ENCODE measurements around the gene NCF2.
"Not testable (repeated sequence)": the region's sequence is repeated elsewhere in the genome, so short reads cannot be mapped to it uniquely, and the experiment has no call there.

NCF2 gene, protein sequence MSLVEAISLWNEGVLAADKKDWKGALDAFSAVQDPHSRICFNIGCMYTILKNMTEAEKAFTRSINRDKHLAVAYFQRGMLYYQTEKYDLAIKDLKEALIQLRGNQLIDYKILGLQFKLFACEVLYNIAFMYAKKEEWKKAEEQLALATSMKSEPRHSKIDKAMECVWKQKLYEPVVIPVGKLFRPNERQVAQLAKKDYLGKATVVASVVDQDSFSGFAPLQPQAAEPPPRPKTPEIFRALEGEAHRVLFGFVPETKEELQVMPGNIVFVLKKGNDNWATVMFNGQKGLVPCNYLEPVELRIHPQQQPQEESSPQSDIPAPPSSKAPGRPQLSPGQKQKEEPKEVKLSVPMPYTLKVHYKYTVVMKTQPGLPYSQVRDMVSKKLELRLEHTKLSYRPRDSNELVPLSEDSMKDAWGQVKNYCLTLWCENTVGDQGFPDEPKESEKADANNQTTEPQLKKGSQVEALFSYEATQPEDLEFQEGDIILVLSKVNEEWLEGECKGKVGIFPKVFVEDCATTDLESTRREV

GRCh38 chr1:183590244-183591191 is at the start of gene NCF2:
Gene NCF2 (minus strand): TSS chr1:183590459. CDS start chr1:183590329, 130 bp downstream.
- peak; percentile 84 for DNase-seq (ENCODE audit: low spot score)

GRCh38 chr1:183638649-183639387 is 48.6 kb upstream of the NCF2 start:
- DNase-seq (ENCODE audit: low spot score), result no peak

- DNase-seq (ENCODE audit: low spot score), result no peak
Observed at GRCh38 chr1:183636783-183637182, 46.5 kb upstream of the NCF2 start.

- DNase-seq (ENCODE audit: low spot score), result no peak
Observed at GRCh38 chr1:183636334-183636682, 46.0 kb upstream of the NCF2 start.

GRCh38 chr1:183635606-183636333 is 45.5 kb upstream of the NCF2 start, which contains the start of gene ARPC5:
Gene ARPC5 (minus strand): TSS chr1:183635783. CDS start chr1:183635659, 124 bp downstream.
- peak; percentile 98 for DNase-seq (ENCODE audit: low spot score)

DNA sequence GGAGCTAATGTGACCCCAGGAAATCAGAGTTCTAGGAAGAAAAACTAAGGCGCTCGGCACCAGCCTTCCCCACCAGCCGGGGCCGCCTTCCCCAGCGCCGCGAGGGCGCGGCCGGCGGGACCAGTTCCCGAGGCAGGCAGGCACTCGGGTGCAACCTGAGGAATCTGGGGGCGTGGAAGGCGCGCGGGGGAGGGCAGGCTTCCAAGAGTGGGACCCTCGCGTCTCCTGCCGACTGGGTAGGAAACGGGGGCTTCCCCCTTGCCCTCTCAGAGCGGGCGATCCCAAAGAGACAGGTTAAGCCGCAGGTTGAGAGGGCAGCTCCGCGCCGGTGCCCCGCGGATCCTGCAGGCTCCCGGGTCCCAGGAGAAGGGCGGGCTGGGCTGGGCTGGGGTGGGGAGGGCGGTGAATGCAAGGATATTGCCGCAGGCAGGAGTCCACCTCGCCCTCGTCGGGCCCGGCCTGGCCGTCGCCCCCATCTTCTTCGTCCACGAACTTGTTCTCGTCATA is 44.9 kb upstream of the NCF2 start:
- no peak for DNase-seq (ENCODE audit: low spot score)

GRCh38 chr1:183634429-183635065 is 44.3 kb upstream of the NCF2 start:
- peak; percentile 22 for DNase-seq (ENCODE audit: low spot score)

- DNase-seq (ENCODE audit: low spot score), result peak; percentile 79
Observed at GRCh38 chr1:183633676-183634343, 43.6 kb upstream of the NCF2 start.

- DNase-seq (ENCODE audit: low spot score), result peak; percentile 38
Observed at GRCh38 chr1:183632964-183633363, 42.7 kb upstream of the NCF2 start.

DNA sequence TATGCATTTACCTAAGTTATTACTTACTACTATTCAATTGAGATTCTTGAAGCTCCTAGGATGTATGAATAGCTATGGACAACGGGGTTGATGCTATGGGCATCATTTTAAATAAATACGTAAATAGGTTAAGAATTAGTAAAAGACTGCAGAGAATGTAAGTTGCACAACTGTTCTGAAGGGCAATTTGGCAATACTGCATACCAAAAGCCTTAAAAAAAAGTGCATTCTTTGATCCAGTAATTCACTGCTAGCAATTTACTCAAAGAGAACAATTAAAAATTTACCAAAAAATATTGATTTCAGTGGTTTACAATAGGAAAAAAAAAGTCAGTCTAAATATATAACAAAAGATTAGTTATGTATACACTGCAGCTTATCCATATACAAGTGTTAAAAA is 41.9 kb upstream of the NCF2 start:
- DNase-seq (ENCODE audit: low spot score), result no peak

DNA sequence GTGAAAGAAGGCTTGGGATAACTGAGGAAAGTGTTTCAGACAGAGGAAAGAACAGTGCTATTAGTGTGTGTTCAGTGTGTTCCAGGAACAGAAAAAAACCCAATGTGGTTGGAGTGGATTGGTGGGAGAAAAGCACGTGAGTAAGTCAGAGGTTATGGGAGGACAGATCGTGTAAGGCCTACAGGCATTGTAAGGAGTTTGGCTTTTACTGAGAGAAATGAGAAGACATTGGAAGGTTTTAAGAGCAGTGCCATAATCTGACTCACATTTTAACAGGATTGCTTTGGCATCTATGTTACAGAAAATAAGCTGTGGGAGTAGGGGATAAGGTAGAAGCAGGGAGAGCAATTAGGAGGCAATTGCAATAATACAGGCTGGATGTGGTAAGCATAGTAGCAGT is 40.5 kb upstream of the NCF2 start:
- DNase-seq (ENCODE audit: low spot score), result no peak

DNA sequence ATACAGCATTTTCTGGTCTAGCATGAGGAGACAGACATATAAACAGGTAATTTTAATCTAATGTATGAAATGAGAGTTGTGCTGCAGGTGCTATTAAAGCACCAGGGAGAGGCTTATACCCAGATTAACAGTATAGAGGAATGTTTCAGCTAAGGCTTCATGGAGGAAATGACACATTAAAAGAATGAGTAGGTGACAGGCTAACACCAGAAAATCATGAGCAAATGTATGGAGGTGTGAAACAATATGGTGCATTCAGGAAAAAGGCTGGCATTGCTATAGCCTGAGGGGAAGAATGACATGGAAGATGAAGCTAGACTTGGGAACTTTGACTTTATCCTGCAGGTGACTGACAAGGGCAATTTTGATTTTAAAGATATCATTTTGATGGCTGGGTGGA is 38.3 kb upstream of the NCF2 start:
- DNase-seq (ENCODE audit: low spot score), result peak; percentile 12

GRCh38 chr1:183626236-183626635 is 36.0 kb upstream of the NCF2 start:
- not testable (repeated sequence) for DNase-seq (ENCODE audit: low spot score)

DNA sequence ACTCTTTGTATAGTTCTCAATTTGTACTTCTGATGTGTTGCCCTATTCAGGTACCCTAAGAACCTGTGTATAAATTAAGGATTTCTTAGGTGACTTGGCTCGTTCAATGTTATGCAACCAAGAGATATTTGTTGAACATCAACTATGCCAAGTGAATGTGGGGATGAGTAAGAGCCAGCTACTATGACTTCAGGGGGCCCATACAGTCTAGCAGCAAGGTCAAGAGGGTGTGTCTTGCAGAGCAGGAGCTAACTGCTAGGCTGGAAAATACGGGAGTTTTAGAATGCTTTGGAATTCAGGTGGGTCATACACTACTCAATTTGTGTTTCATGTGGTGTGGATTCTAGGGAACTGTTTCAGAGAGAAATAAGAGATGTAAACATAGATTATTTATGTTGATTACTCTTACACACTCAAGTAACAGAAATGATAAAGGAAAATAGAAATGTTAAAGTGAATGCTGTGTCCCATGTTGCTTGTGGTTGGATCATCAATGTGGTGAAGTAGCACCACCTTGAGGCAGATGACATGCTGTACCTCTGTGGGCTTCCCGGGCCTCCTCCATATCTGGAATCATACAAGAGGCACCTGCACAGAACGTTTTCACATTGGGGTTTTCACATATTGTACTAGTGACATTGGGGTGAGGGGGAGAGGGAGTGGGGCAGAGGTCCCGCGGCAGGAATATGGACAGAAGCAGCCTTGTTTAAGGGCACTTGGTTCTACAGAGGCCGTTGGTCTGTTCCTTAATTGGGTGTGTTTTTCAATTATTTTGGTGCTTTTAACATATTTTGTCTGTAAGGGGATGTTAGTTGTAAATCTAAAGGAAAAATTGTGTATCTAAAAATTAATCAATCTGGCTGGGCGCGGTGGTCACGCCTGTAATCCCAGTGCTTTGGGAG is 32.9 kb upstream of the NCF2 start:
- peak; percentile 50 for DNase-seq (ENCODE audit: low spot score)

GRCh38 chr1:183622013-183622412 is 31.8 kb upstream of the NCF2 start:
- no peak for DNase-seq (ENCODE audit: low spot score)

DNA sequence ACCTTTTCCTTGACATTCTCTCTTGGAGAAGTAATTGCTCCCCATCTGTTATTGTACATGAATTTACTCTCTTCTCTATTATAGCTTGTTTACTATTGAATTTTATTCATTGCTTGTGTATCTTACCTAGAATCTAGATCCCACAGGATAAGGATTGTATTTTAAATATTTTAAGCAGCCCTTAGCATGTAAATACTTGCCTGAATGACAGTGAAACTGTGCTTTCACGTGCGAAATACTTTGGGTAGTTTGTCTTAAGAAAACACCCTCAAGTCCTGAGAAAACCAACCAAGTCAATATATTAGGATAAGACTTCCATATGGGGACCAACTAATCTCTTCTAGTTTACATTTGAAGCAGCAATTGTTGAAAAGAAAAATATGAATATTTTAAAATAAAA is 30.1 kb upstream of the NCF2 start:
- DNase-seq (ENCODE audit: low spot score), result no peak

DNA sequence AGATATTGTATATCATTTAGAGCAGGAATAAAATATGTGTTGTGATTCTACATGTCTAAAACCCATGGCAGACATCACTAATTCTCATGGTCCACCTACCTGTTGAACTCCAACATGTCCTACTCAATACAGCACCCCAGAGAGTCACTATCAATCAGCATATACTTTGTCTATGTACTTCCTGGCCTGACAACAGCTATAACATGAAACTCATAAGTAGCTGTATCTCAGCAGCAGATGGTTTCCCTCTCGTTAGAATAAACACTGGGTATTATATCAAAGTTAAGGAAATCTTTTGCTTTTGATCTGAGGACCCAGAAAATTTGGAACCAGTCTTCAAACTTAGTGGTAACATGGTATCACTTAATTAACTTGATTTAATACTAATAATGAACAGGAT is 29.5 kb upstream of the NCF2 start:
- no peak for DNase-seq (ENCODE audit: low spot score)

DNA sequence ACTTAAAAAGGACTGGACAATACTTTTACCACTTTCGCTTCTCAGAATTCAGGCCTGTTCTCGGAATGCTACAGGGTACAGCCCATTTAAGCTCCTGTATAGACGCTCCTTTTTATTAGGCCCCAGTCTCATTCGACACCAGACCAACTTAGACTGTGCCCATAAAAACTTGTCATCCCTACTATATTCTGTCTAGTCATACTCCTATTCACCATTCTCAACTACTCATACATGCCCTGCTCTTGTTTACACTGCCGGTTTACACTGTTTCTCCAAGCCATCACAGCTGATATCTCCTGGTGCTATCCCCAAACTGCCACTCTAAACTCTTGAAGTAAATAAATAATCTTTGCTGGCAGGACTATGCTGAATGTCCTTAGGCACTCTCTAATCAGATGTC is 27.9 kb upstream of the NCF2 start:
- not testable (repeated sequence) for DNase-seq (ENCODE audit: low spot score)

DNA sequence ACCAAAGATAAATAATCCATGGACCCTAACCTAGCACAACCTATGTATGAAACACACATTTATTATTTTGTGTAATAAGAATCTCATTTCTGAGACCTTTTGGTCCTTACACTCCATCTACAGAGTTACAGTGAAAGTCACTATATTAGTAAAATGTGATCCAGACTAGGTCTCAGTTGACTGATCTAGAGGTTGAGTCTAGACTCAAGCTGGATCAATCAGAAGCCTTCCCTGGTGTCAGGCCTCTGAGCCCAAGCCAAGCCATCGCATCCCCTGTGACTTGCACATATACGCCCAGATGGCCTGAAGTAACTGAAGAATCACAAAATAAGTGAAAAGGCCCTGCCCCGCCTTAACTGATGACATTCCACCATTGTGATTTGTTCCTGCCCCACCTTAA is 22.7 kb upstream of the NCF2 start:
- not testable (repeated sequence) for DNase-seq (ENCODE audit: low spot score)
